HG03095 (cell line): Measurements from ENCODE around the gene ANXA5.
A peak's percentile ranks its signal among the peaks of the same experiment; 100 is the strongest.
"Not testable (repeated sequence)": the region's sequence is repeated elsewhere in the genome, so short reads cannot be mapped to it uniquely, and the experiment has no call there.

Source experiments
- ATAC-seq: cut with Tn5 transposase; IDR thresholded peaks from one replicate; pipeline ENCODE4 v1.9.1; 2021; ENCODE audit warnings: moderate library complexity; ENCODE audit not compliant: unreplicated experiment

Gene ANXA5

DNA sequence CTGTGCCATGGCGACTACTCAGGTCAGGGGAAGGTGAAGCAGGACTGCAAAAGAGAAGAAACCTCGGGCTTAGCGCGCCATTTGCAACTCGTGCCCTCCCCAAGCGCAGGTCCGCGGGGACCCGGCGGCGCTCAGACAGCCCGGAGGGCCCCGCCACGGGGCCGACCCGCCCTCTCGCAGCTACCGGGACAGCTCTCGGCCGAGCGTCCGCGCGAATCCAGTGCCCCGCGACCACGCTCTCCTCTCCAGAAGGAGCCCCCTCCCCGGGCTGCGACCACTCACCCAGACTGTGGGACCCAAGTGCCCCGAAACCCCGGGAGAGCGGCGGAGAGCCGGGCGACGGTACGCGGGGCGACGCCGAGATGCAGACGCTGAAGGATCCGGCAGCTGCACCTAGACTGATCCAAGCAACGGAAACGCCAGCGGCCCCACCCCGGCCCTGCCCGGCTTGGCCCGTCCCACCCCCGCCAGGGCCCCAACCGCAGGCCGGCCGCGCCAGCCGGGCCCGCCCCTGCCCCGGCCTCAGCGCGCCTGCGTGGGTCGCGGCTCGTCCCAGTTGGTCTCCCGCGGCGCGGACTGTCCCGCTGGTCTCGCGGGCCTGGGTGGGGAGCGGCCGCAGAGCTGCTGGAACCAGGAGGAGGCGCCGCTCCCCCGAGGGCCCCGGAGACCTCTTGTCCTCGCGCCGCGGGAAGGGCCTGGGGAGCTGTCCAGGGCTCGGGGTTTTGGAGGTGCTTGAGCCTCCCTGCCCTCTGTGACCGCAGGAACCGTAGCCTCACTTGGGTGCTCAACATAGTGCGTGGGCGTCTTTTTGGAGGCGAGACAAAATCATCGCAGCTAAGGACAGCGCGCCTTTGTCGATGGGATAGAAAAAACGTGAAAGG lies at the start of gene ANXA5:
ANXA5 (minus strand) TSS at position 400 of the 881 bp plus-strand sequence; CDS start at position 9, 391 bp downstream.
- ATAC-seq, result peak; percentile 88

DNA sequence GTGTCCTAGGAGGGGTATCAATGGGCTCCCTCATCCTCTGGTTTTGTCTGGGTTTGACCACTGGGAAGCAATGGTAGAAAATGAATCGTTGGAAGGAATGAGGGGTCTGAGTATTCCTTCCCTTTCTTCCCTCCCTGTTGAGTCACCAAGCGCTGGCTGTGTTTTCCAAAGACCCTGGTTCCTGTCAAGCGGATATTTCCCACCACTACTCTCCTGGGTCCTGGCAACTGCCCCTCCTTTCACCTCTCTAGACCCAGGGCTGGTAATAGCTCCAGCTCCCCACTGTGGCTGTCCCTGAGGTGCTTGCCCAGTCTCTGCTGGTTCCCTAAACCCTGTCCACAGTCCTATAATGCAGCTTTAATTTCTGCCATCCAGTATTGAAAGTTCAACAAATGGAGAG lies 46.0 kb upstream of the ANXA5 start:
- ATAC-seq, result no peak

GRCh38 chr4:121741751-121742150 lies 45.0 kb upstream of the ANXA5 start:
- ATAC-seq, result no peak

DNA sequence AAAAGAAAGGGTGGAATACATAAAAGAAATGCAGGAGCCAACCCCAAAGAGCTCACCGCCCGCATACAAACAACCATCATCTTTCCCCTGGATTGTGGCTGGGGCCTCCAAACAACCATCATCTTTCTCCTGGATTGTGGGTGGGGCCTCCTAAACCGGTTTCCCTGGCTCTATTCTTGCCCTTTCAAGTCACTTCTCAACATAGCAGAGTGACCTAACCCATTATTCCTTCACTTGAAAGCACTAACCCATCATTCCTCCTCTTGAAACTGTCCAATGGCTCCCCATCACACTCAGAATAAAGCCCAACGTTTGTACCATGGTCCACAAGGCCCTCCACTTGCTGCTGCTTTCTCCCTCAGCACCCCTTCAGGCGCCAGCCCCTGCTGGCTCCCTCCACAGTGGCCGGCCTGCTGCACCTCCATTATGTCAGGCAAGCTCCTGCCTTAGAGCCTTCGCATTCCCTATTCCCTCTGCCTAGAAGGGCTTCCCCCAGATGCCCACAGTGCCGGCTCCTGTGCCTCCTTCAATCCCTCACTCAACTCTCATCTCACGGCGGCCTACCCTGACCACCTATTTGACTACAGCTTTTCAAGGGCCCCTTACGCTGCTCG lies 44.1 kb upstream of the ANXA5 start:
- ATAC-seq, result no peak

DNA sequence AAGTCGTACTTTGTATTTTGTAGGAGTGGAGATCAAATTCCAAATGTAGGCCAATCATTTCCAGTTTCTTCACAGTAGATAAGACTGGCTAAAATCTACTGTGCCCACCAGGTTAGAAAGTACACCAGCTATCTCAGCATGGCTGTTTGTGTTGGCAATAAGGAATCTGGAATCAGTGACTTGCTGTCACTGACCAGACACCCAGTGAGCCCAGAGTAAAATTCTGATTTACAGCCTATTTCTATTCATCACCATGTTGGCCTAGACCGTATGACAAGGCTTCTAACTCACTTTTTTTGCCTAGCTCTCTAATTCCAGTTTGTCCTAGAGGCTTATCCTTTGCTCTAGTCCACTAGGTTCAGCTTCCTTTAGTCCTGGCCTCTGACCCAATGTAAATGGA lies 42.8 kb upstream of the ANXA5 start:
- no peak for ATAC-seq

DNA sequence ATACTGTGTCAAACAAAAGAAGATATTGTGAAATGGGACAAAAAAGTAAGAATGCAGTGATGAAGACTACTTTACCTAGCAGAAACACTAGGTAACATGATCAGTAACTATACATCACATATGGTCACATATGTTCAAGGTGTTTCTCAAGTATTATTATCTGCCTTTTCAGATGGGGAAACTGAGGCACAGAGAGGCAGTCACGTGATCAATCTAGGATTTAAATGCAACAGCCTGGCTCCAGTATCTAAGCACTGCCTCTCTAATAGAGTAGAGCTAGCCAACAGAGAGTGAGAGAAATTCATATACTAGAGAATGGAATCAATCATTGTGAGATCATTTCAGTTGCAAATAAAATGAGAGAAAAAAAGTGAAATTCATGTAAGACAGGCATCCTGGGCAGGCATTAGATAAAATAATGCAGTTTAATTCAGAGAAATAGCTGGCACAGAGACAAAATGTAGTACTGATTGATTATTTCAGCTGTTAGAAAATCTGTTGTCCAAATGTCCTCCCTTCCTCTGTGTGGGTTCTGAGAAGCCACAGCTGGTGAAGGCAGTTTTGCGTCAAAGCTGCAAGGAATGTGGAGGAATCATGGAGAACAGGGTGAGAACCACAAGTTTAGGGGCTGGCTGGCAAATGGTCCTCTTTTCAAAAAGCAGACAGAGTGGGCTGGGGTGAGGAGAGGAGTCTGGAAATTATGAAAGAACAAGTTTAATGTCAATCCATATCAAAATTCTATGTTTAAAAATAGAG lies 42.2 kb upstream of the ANXA5 start:
- ATAC-seq, result no peak

DNA sequence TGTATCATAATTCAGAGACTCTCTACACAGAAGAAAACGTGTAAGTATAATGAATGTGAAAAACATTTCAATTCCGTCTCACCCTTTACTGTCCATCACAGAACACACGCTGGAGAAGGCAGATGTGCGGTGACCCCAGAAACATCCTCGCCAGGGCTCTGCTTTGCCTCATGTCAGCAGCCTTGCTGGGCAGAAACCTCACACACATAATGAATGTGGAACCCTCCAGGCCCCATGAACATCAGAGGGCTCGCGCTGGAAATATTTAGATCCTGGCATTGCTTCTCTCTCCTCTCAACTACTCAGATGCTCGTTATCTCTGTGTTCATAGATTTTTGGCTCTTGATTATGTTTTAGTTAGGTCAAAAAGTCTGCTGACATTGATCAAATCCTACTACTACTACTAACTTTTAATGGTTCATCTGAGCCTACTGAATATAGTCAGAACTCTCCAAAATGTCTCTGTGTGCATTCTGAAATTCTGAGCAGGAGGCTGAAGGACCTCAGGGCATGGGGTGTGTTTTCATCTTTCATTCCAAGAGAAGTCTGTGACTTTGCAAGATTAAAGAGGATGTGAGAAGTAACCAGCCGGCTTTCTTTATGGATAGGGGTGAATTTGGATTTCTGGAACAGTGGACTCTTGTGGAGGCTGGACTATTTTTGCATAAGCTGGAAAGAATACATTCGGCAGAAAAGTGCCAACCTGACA lies 41.2 kb upstream of the ANXA5 start:
- no peak for ATAC-seq

DNA sequence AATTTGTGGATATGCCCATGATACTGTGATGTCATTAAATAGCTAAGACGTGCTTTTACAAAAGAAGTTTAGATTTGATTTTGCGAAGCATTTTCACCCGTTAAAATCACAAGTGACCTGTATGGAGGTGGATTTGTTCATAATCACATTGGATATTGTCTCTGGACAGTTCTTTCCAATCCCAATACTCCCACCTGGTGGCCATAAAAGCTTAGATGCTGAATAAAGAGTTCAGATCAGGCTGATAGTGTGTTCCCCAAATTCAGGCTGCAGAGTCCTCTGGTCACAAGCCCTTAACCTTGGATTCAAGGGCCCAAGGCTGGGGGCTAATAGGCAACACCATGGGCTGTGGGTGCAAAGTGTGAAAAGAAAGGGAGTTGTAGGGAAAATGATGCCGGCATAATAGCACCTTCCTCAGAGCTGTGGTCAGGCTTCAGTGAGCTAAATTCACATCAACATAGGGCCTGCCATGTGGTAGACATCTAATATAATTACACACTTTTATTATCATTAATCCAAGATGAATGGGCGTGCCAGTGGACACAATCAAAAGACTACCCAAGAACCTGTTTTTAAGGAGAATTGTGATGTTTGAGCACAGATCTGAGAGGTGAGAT lies 40.1 kb upstream of the ANXA5 start:
- ATAC-seq, result no peak

- ATAC-seq, result no peak
These were observed 37.8 kb upstream of the ANXA5 start for GRCh38 chr4:121734571-121734970.

DNA sequence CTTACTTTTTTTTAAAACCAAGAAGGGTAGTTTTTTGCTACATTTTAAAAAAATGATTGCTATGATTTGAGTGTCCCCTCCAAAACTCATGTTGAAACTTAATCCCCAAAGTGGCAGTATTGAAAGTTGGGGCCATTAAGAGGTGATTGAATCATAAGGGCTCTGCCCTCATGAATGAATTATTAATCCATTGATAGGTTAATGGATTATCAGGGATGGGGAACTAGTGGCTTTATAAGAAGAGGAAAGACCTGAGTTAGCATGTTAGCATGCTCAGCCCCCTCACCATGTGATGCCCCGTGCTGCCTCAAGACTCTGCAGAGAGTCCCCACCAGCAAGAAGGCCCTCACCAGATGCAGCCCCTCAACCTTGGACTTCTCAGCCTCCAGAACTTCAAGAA lies 37.2 kb upstream of the ANXA5 start:
- ATAC-seq, result no peak

DNA sequence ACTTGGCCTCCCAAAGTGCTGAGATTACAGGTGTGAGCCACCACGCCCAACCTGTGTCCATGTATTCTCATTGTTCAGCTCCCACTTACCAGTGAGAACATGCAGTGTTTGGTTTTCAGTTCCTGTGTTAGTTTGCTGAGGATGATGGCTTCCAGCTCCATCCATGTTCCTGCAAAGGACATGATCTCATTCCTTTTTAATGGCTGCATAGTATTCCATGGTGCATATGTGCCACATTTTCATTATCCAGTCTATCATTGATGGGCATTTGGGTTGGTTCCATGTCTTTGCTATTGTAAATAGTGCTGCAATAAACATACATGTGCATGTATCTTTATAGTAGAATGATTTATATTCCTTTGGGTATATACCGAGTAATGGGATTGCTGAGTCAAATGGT lies 33.0 kb upstream of the ANXA5 start:
- not testable (repeated sequence) for ATAC-seq

DNA sequence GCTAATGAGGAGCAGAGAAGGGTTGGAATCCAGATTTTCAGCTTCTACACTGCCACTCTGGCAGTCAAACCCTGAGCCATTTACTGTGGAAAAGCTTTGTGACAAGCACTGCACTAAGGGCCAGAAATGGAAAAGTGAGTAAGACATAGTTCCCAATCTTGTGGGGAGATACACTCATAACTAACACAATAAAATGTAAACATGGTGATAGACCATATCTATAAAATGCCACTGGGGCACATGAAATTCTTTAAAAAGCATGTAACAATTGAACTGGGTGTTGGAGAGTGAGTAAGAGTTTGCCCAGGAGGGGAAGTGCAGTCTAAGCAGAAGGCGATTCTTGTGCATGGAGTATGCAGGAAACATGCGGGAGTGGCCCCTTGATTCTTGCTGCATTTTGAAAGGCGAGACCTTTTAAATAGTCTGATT lies 32.0 kb upstream of the ANXA5 start:
- ATAC-seq, result no peak

DNA sequence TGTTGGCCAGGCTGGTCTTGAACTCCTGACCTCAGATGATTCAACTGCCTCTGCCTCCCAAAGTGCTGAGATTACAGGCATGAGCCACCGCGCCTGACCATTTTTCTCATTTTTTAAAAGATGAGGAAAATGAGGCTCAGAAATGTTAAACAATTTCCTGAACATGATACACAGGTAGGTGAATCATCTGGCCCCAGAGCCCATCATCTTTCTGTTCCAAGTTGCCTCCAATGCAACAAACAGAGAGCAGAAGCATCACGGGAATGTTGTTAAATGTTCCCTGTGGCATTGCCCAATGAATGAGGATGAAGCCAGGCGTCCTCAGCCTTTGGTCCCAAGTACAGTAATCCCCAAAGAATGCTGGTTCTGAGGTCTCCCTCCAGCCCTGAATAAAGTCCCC lies 31.3 kb upstream of the ANXA5 start:
- ATAC-seq, result no peak

DNA sequence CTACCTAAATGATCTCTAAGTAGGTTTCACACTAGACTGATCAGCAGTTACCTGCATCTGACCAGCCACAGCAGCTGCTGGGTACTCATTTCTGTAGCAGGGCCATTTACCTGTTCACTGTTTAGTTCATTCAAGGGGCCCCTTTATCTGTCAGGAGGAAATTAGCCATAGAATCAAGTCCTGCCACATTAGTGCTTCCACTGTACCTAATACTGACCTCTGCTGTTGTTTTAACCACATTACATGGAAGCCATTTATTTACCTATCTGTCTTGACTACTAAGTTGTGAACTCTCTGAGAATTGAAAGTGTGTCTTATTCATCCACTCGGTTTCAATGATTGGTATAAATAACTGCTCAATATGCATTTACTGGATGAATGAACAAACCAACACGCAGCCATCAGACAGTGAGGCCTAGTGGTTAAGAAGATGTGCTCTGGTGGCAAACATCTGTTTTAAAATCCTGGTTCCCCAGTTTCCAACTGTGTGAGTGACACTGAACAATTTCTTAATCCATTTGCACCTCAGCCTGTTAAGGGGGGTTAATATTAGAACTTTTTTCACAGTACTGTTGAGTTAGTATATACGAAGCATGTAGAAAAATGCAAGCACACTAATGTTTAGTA lies 30.0 kb upstream of the ANXA5 start:
- peak; percentile 98 for ATAC-seq

GRCh38 chr4:121724671-121725070 lies 27.9 kb upstream of the ANXA5 start:
- no peak for ATAC-seq

DNA sequence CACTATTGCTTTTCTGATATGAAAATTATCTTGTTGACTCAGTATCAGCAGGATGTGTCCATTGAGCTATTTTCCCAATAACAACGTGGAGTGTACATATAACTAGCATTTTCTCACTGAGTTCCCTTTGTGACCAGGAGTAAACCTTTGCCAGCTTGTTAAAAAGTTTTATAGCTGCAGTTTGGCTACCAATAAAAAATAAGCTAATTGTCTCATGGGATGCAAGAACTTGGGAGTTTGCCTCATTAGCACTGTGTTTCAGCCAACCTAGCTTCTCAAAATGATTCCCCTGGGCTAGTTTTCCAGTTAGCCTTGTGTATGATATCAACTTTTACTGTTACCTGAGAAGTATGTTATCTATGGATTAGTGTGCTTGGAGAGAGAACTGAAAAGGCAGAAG lies 24.9 kb upstream of the ANXA5 start:
- no peak for ATAC-seq

GRCh38 chr4:121720109-121720508 lies 23.3 kb upstream of the ANXA5 start:
- ATAC-seq, result no peak

GRCh38 chr4:121717680-121718237 lies 21.0 kb upstream of the ANXA5 start:
- ATAC-seq, result no peak

GRCh38 chr4:121714548-121714947 lies 17.8 kb upstream of the ANXA5 start:
- no peak for ATAC-seq

- ATAC-seq, result no peak
These were observed 16.0 kb upstream of the ANXA5 start for GRCh38 chr4:121712783-121713182.
